Measurements from ENCODE around the gene SMC4.

- TF ChIP-seq CTCF (IDR thresholded peaks at IDR 0.05), result no peak
- no peak for TF ChIP-seq POLR2A (IDR thresholded peaks at IDR 0.05)
These were observed 29.7 kb upstream of the SMC4 start for GRCh38 chr3:160369784-160370183.

All from testis (tissue), 2 donors.